H9 (cell line): ENCODE measurements around the gene UBE2E3. TPM values are rescaled to one million over a fixed set of nuclear protein-coding genes. Genes with fewer than 3 reads are reported as not detected.

Experiments
- DNase-seq: peaks from one replicate; pipeline ENCODE4 v3.0.0-alpha.2; 2017
- H2AFZ ChIP-seq: one replicate; pipeline ENCODE4 v1.6.1; 2013; ENCODE audit warnings: mild to moderate bottlenecking, low read length, control low read depth, moderate library complexity
- H2AK5ac ChIP-seq: 2 replicates; pipeline ENCODE4 v1.6.1; 2013; ENCODE audit warnings: low read length, control low read depth, mixed read lengths; ENCODE audit not compliant: insufficient read length
- H2BK120ac ChIP-seq: one replicate; pipeline ENCODE4 v1.6.1; 2013; ENCODE audit warnings: low read depth, mild to moderate bottlenecking, low read length, control low read depth, inconsistent platforms; ENCODE audit not compliant: poor library complexity, severe bottlenecking
- H2BK12ac ChIP-seq: 2 replicates; pipeline ENCODE4 v1.6.1; 2013; ENCODE audit warnings: low read length, control low read depth, mixed read lengths, low read depth; ENCODE audit not compliant: insufficient read length
- H2BK15ac ChIP-seq: 2 replicates; pipeline ENCODE4 v1.6.1; 2013; ENCODE audit warnings: low read depth, low read length, control low read depth
- H2BK20ac ChIP-seq: one replicate; pipeline ENCODE4 v1.6.1; 2013; ENCODE audit warnings: low read depth, mild to moderate bottlenecking, low read length, control low read depth, inconsistent platforms; ENCODE audit not compliant: poor library complexity, severe bottlenecking
- H2BK5ac ChIP-seq: 2 replicates; pipeline ENCODE4 v1.6.1; 2013; ENCODE audit warnings: low read length, control low read depth, mixed read lengths; ENCODE audit not compliant: insufficient read length
- H3K14ac ChIP-seq: 2 replicates; pipeline ENCODE4 v1.6.1; 2013; ENCODE audit warnings: low read length, control low read depth; ENCODE audit not compliant: insufficient read depth
- H3K18ac ChIP-seq: 2 replicates; pipeline ENCODE4 v1.6.1; 2013; ENCODE audit warnings: low read depth, mild to moderate bottlenecking, mixed read lengths, low read length, control low read depth; ENCODE audit not compliant: insufficient read length
- H3K23ac ChIP-seq: 2 replicates; pipeline ENCODE4 v1.6.1; 2013; ENCODE audit warnings: low read length, control low read depth, mixed read lengths, low read depth; ENCODE audit not compliant: insufficient read length
- H3K23me2 ChIP-seq: 2 replicates; pipeline ENCODE4 v1.6.1; 2013; ENCODE audit warnings: low read depth, mild to moderate bottlenecking, mixed read lengths, low read length, control low read depth; ENCODE audit not compliant: insufficient read length, poor library complexity, severe bottlenecking
- H3K27ac ChIP-seq: 2 replicates; pipeline ENCODE4 v1.5.1; 2013; ENCODE audit warnings: low read length, control low read depth, mixed read lengths, low read depth; ENCODE audit not compliant: insufficient read length
- H3K27me3 ChIP-seq: 2 replicates; pipeline ENCODE4 v1.6.1; 2013; ENCODE audit warnings: low read length, control low read depth, inconsistent platforms; ENCODE audit not compliant: insufficient read depth
- H3K4ac ChIP-seq: 2 replicates; pipeline ENCODE4 v1.6.1; 2013; ENCODE audit warnings: low read depth, mild to moderate bottlenecking, control low read depth, inconsistent platforms, low read length, moderate library complexity
- H3K4me1 ChIP-seq: 2 replicates; pipeline ENCODE4 v1.6.1; 2013; ENCODE audit warnings: low read length, control low read depth, inconsistent platforms; ENCODE audit not compliant: insufficient read depth
- H3K4me2 ChIP-seq: 2 replicates; pipeline ENCODE4 v1.6.1; 2013; ENCODE audit warnings: low read length, control low read depth, mixed read lengths; ENCODE audit not compliant: insufficient read length, insufficient read depth
- H3K56ac ChIP-seq: 2 replicates; pipeline ENCODE4 v1.6.1; 2013; ENCODE audit warnings: low read depth, mild to moderate bottlenecking, mixed read lengths, low read length, control low read depth; ENCODE audit not compliant: insufficient read length
- H3K79me1 ChIP-seq: 2 replicates; pipeline ENCODE4 v1.6.1; 2013; ENCODE audit warnings: low read depth, mild to moderate bottlenecking, moderate library complexity, low read length, control low read depth, inconsistent platforms; ENCODE audit not compliant: insufficient read depth, poor library complexity, severe bottlenecking
- H3K79me2 ChIP-seq: 2 replicates; pipeline ENCODE4 v1.6.1; 2013; ENCODE audit warnings: low read length, control low read depth, inconsistent platforms; ENCODE audit not compliant: insufficient read depth
- H3K9ac ChIP-seq: 2 replicates; pipeline ENCODE4 v1.6.1; 2013; ENCODE audit warnings: low read length, control low read depth, mixed read lengths; ENCODE audit not compliant: insufficient read length; ENCODE audit errors: extremely low read depth
- H3K9me3 ChIP-seq: one replicate; pipeline ENCODE4 v1.6.1; 2013; ENCODE audit warnings: low read depth, low read length, inconsistent platforms; ENCODE audit not compliant: control insufficient read depth
- H3T11ph ChIP-seq: one replicate; pipeline ENCODE4 v1.6.1; 2013; ENCODE audit warnings: mild to moderate bottlenecking, low read length, control low read depth, inconsistent platforms
- H4K20me1 ChIP-seq: one replicate; pipeline ENCODE4 v1.6.1; 2013; ENCODE audit not compliant: control insufficient read depth, insufficient read length, insufficient read depth
- H4K5ac ChIP-seq: 2 replicates; pipeline ENCODE4 v1.6.1; 2013; ENCODE audit warnings: low read depth, mild to moderate bottlenecking, mixed read lengths, low read length, control low read depth; ENCODE audit not compliant: insufficient read length
- H4K8ac ChIP-seq: replicated peaks from 2 replicates; pipeline ENCODE4 v1.6.1; 2013; ENCODE audit warnings: low read length, control low read depth, mixed read lengths, low read depth; ENCODE audit not compliant: insufficient read length
- H4K91ac ChIP-seq: 2 replicates; pipeline ENCODE4 v1.6.1; 2013; ENCODE audit warnings: low read depth, mild to moderate bottlenecking, moderate library complexity, mixed read lengths, low read length, control low read depth; ENCODE audit not compliant: insufficient read length
- H3K27ac Mint-ChIP-seq, 3 experiments: 2 replicates in 2 of 3; 3 replicates in 1 of 3; pipeline ENCODE4 v1.8.0; 2020 to 2021; ENCODE audit warnings: mixed read lengths in 3 of 3, mild to moderate bottlenecking in 1 of 3, moderate library complexity in 1 of 3
- H3K27me3 Mint-ChIP-seq: 2 replicates; pipeline ENCODE4 v1.8.0; 2021; ENCODE audit warnings: low read depth, mild to moderate bottlenecking, moderate library complexity, mixed read lengths
- H3K36me3 Mint-ChIP-seq, 3 experiments: 2 replicates in 2 of 3; 3 replicates in 1 of 3; pipeline ENCODE4 v1.8.0; 2020 to 2021; ENCODE audit warnings: low read depth in 3 of 3, mixed read lengths in 3 of 3; ENCODE audit not compliant: insufficient read depth in 1 of 3
- H3K4me1 Mint-ChIP-seq, 2 experiments: 2 replicates each; pipeline ENCODE4 v1.8.0; 2020; ENCODE audit warnings: mixed read lengths in 2 of 2
- H3K4me3 Mint-ChIP-seq, 2 experiments: 2 replicates in 1 of 2; 3 replicates in 1 of 2; pipeline ENCODE4 v1.8.0; 2020 to 2021; ENCODE audit warnings: mild to moderate bottlenecking in 2 of 2, mixed read lengths in 2 of 2, moderate library complexity in 1 of 2
- H3K9me3 Mint-ChIP-seq, 2 experiments: 2 replicates in 1 of 2; 3 replicates in 1 of 2; pipeline ENCODE4 v1.8.0; 2020; ENCODE audit warnings: mild to moderate bottlenecking in 2 of 2, mixed read lengths in 2 of 2, moderate library complexity in 1 of 2
- CTCF ChIP-seq: fragments of 200-600 bp; sonication (generic); conservative IDR thresholded peaks from 3 replicates; pipeline ENCODE4 v1.8.0; 2021; ENCODE audit warnings: antibody characterized with exemption, mild to moderate bottlenecking
- WGBS: extraction: QIAGEN DNeasy Blood & Tissue Kit; methylation state at CpG from one replicate; pipeline ENCODE4 v1.1.7; 2013; ENCODE audit warnings: missing lambda C conversion rate, low lambda C conversion rate, mixed read lengths; ENCODE audit not compliant: insufficient read length; ENCODE audit errors: extremely low coverage; 5-methylcytosine and 5-hydroxymethylcytosine counted together
- total RNA-seq: library from RNA; stranded (reverse); gene quantifications from 2 replicates; pipeline ENCODE4 v1.2.1, GENCODE V29; 2021

Gene UBE2E3
- total RNA-seq, 1 experiment from 2014 or later, result 89.1 TPM

- no CpG with 5 or more reads among the region's 2 CpGs for WGBS
- H3K36me3 Mint-ChIP-seq, result peaks cover 9 to 38% (median 33%) of the 10 kb centered on the region in 3 experiments; a peak in 6 of 7 replicates
- no peak overlapping the region for H3K4me2 ChIP-seq
- H3K18ac ChIP-seq, result no peak overlapping the region
- no peak for TF ChIP-seq CTCF
- no peaks in the 10 kb centered on the region for H4K20me1 ChIP-seq
- H3K9ac ChIP-seq, result no peak overlapping the region
- no peaks in the 10 kb centered on the region for H3K9me3 ChIP-seq
- no peak overlapping the region for H3K56ac ChIP-seq
- H4K91ac ChIP-seq, result no peak overlapping the region
- H3K14ac ChIP-seq, result no peak overlapping the region
- H3K27me3 ChIP-seq, result no peaks in the 10 kb centered on the region
- H3K9me3 Mint-ChIP-seq, result no peaks in the 10 kb centered on the region
- no peak overlapping the region for H2BK12ac ChIP-seq
- H4K8ac ChIP-seq, result no peak overlapping the region
- no peak overlapping the region for H2BK15ac ChIP-seq
- no peak for DNase-seq
- no peak overlapping the region for H2BK20ac ChIP-seq
- H2AFZ ChIP-seq, result no peak overlapping the region
- H3K4me3 Mint-ChIP-seq, result no peak overlapping the region
- no peak overlapping the region for H3K23ac ChIP-seq
- H2BK5ac ChIP-seq, result no peak overlapping the region
- no peaks in the 10 kb centered on the region for H3K27me3 Mint-ChIP-seq
- H3K79me1 ChIP-seq, result no peaks in the 10 kb centered on the region
- H3K27ac Mint-ChIP-seq, result peak overlapping the region in 1 of 3 experiments; percentile 57; a peak in 1 of 7 replicates
- no peak overlapping the region for H3K4ac ChIP-seq
- H3K4me1 Mint-ChIP-seq, result peaks cover 53 to 63% of the 10 kb centered on the region in 2 experiments
- peaks cover 7% of the 10 kb centered on the region; the same call in 1 of the 2 replicates for H3K4me1 ChIP-seq
- H4K5ac ChIP-seq, result no peak overlapping the region
- no peak overlapping the region for H2BK120ac ChIP-seq
- H2AK5ac ChIP-seq, result no peak overlapping the region
- H3K23me2 ChIP-seq, result no peaks in the 10 kb centered on the region
- peaks cover 20% of the 10 kb centered on the region; the same call in 1 of the 2 replicates for H3K79me2 ChIP-seq
- no peak overlapping the region for H3K27ac ChIP-seq
- no peak overlapping the region for H3T11ph ChIP-seq
Observed at GRCh38 chr2:180987146-180987545, 6.7 kb downstream of the UBE2E3 start.
